Erythroblast (primary cell): ENCODE data around the gene FBXO48.
"Not testable (repeated sequence)": the region's sequence is repeated elsewhere in the genome, so short reads cannot be mapped to it uniquely, and the experiment has no call there.

Experiments
- DNase-seq, 2 experiments: peaks; one replicate each; lab custom pipeline; 2025; lab: John Stamatoyannopoulos, UW
- GATA1 ChIP-seq: IDR thresholded peaks from 2 replicates; pipeline ENCODE4 v1.6.1; 2011; ENCODE audit warnings: low read depth, mild to moderate bottlenecking, control low read depth, low read length, moderate library complexity
- POLR2A ChIP-seq: IDR thresholded peaks from 2 replicates; pipeline ENCODE4 v1.6.1; 2011; ENCODE audit warnings: mild to moderate bottlenecking, low read length

FBXO48 gene, protein sequence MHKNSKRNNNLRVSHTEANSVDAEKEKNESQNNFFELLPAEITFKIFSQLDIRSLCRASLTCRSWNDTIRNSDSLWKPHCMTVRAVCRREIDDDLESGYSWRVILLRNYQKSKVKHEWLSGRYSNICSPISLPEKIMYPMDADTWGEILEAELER

GRCh38 chr2:68467077-68467960, at the start of gene FBXO48, which contains the start of gene APLF:
Gene FBXO48, minus strand, starts transcription at chr2:68467294. Its CDS starts 2,149 bp downstream, at chr2:68465145.
Gene APLF, plus strand, starts transcription at chr2:68467585. Its CDS starts 147 bp downstream, at chr2:68467732.
- peak; percentile 99 for DNase-seq

GRCh38 chr2:68516051-68516955, 49.2 kb upstream of the FBXO48 start:
- DNase-seq = no peak
- no peak for TF ChIP-seq GATA1
- TF ChIP-seq POLR2A = no peak

More at GRCh38 chr2:68467077-68467960, at the start of gene FBXO48, which contains the start of gene APLF:
- TF ChIP-seq POLR2A (peak; percentile 83), GATA1 (no peak)

- DNase-seq = no peak
- TF ChIP-seq GATA1 = no peak
- TF ChIP-seq POLR2A = no peak
Observed at GRCh38 chr2:68514316-68514929, 47.3 kb upstream of the FBXO48 start.

GRCh38 chr2:68512966-68513365, 45.9 kb upstream of the FBXO48 start:
- no peak for TF ChIP-seq GATA1
- TF ChIP-seq POLR2A = no peak
- no peak for DNase-seq

- TF ChIP-seq POLR2A (no peak), GATA1 (no peak)
- no peak for DNase-seq
Observed at GRCh38 chr2:68512326-68512725, 45.2 kb upstream of the FBXO48 start.

GRCh38 chr2:68506170-68506569, 39.1 kb upstream of the FBXO48 start:
- TF ChIP-seq POLR2A = no peak
- no peak for TF ChIP-seq GATA1
- no peak for DNase-seq

- TF ChIP-seq POLR2A (no peak), GATA1 (no peak)
- DNase-seq = no peak
Observed at GRCh38 chr2:68505603-68506159, 38.6 kb upstream of the FBXO48 start.

- peak in 1 of 2 experiments; percentile 8 for DNase-seq
- no peak for TF ChIP-seq POLR2A
- no peak for TF ChIP-seq GATA1
Observed at GRCh38 chr2:68501768-68502167, 34.7 kb upstream of the FBXO48 start.

- DNase-seq = no peak
- no peak for TF ChIP-seq GATA1
- no peak for TF ChIP-seq POLR2A
Observed at GRCh38 chr2:68500649-68501048, 33.6 kb upstream of the FBXO48 start.

GRCh38 chr2:68499133-68499532, 32.0 kb upstream of the FBXO48 start:
- TF ChIP-seq GATA1 = no peak
- TF ChIP-seq POLR2A = no peak

DNA sequence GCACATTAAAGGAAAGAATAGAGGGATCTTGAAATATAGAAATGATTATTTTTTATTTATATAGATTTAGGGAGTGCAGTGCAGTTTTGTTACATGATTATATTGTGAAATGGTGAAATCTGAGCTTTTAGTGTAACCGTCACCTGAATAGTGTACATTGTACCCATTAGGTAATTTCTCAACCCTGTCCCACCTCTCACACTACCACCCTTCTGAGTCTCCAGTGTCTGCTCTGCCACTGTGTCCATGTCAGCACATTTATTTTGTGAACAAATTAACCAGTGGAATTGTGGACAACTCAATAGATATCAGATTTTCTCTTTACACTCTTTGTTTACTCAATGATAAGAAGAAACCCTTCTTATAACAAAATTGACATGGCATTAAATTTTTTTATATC, 24.5 kb upstream of the FBXO48 start:
- no peak for DNase-seq
- TF ChIP-seq POLR2A (no peak), GATA1 (no peak)

More at GRCh38 chr2:68499133-68499532, 32.0 kb upstream of the FBXO48 start:
- no peak for DNase-seq

DNA sequence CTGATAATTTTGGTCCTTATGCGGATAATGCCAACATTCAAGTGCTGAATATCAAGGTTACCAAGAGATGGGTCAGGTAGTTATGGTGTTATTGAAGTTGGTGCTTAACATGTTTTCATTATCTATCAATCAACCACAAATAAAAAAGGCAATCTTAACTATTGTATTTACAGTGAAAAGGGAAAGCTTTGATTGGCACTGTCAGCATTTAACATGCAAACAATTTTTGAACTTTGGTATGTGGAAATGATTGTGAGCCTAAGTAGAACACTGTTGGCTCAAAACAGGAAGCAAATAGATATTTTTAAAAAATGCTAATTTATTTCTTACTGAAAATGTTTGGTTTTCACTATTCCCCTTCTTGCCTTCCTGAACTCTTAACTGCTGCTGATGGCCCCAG, 22.2 kb upstream of the FBXO48 start:
- no peak for DNase-seq
- no peak for TF ChIP-seq POLR2A
- TF ChIP-seq GATA1 = no peak

DNA sequence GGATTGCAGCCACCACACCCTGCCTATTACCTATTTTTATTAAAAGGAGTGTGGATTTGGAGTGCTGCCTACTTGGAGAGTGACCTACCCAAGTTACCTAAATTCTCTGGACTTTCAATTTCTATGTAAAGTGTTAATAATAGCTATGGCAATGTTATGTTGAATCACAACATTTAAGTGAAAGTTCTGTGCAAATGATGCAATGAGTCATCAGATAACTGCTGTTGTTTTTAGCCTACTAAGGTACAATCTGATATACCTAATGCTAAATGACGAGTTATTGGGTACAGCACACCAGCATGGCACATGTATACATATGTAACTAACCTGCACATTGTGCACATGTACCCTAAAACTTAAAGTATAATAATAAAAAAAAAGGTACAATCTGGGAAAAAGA, 21.5 kb upstream of the FBXO48 start:
- not testable (repeated sequence) for DNase-seq
